ENCODE measurements around the gene MKS1. TPM values are rescaled to one million over a fixed set of nuclear protein-coding genes. Genes with fewer than 3 reads are reported as not detected.

MKS1 gene
- total and polyA plus RNA-seq, 2 of the 8 experiments (the other 6 are each of a cell fraction or from before 2014, with no cell fraction given): 12.0 to 21.7 TPM

DNA sequence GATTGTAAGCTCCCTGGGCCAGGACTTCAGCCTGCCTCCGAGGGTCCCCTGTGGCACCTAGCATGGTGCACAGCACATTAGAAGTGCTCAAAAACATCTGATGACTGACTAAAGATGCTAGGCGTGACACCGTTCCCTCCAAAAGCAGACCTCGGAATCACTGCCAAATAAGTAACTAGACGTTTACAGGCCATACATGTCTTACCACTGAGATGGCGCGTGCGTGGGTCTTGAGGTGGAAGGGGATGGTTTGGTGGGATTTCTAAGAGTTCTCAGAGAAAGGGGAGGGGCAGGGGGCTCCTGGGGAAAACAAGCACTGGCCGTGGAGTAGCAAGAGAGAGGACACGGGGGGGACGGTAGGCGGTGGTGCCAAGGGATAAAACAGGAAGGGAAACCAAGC, 49.3 kb upstream of the MKS1 start (continued):
- TF ChIP-seq, protein P1, sequence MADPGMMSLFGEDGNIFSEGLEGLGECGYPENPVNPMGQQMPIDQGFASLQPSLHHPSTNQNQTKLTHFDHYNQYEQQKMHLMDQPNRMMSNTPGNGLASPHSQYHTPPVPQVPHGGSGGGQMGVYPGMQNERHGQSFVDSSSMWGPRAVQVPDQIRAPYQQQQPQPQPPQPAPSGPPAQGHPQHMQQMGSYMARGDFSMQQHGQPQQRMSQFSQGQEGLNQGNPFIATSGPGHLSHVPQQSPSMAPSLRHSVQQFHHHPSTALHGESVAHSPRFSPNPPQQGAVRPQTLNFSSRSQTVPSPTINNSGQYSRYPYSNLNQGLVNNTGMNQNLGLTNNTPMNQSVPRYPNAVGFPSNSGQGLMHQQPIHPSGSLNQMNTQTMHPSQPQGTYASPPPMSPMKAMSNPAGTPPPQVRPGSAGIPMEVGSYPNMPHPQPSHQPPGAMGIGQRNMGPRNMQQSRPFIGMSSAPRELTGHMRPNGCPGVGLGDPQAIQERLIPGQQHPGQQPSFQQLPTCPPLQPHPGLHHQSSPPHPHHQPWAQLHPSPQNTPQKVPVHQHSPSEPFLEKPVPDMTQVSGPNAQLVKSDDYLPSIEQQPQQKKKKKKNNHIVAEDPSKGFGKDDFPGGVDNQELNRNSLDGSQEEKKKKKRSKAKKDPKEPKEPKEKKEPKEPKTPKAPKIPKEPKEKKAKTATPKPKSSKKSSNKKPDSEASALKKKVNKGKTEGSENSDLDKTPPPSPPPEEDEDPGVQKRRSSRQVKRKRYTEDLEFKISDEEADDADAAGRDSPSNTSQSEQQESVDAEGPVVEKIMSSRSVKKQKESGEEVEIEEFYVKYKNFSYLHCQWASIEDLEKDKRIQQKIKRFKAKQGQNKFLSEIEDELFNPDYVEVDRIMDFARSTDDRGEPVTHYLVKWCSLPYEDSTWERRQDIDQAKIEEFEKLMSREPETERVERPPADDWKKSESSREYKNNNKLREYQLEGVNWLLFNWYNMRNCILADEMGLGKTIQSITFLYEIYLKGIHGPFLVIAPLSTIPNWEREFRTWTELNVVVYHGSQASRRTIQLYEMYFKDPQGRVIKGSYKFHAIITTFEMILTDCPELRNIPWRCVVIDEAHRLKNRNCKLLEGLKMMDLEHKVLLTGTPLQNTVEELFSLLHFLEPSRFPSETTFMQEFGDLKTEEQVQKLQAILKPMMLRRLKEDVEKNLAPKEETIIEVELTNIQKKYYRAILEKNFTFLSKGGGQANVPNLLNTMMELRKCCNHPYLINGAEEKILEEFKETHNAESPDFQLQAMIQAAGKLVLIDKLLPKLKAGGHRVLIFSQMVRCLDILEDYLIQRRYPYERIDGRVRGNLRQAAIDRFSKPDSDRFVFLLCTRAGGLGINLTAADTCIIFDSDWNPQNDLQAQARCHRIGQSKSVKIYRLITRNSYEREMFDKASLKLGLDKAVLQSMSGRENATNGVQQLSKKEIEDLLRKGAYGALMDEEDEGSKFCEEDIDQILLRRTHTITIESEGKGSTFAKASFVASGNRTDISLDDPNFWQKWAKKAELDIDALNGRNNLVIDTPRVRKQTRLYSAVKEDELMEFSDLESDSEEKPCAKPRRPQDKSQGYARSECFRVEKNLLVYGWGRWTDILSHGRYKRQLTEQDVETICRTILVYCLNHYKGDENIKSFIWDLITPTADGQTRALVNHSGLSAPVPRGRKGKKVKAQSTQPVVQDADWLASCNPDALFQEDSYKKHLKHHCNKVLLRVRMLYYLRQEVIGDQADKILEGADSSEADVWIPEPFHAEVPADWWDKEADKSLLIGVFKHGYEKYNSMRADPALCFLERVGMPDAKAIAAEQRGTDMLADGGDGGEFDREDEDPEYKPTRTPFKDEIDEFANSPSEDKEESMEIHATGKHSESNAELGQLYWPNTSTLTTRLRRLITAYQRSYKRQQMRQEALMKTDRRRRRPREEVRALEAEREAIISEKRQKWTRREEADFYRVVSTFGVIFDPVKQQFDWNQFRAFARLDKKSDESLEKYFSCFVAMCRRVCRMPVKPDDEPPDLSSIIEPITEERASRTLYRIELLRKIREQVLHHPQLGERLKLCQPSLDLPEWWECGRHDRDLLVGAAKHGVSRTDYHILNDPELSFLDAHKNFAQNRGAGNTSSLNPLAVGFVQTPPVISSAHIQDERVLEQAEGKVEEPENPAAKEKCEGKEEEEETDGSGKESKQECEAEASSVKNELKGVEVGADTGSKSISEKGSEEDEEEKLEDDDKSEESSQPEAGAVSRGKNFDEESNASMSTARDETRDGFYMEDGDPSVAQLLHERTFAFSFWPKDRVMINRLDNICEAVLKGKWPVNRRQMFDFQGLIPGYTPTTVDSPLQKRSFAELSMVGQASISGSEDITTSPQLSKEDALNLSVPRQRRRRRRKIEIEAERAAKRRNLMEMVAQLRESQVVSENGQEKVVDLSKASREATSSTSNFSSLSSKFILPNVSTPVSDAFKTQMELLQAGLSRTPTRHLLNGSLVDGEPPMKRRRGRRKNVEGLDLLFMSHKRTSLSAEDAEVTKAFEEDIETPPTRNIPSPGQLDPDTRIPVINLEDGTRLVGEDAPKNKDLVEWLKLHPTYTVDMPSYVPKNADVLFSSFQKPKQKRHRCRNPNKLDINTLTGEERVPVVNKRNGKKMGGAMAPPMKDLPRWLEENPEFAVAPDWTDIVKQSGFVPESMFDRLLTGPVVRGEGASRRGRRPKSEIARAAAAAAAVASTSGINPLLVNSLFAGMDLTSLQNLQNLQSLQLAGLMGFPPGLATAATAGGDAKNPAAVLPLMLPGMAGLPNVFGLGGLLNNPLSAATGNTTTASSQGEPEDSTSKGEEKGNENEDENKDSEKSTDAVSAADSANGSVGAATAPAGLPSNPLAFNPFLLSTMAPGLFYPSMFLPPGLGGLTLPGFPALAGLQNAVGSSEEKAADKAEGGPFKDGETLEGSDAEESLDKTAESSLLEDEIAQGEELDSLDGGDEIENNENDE (IDR thresholded peaks at IDR 0.05; ENCODE audit: insufficient replicate concordance, low read length): no peak
- no peak for TF ChIP-seq TAF7 (optimal IDR thresholded peaks at IDR 0.05; ENCODE audit: borderline replicate concordance, low read depth, low read length)
- TF ChIP-seq ZNF274 (IDR thresholded peaks at IDR 0.05; ENCODE audit: borderline replicate concordance, extremely low read depth, low read length): no peak
- TF ChIP-seq TBP (IDR thresholded peaks at IDR 0.05; ENCODE audit: low read depth, low read length): no peak
- TF ChIP-seq SUZ12 (IDR thresholded peaks at IDR 0.05; ENCODE audit: low read length): no peak

All from H1 (cell line).